ENCODE results near the gene SLC40A1. TPM values are rescaled to one million over a fixed set of nuclear protein-coding genes. Genes with fewer than 3 reads are reported as not detected.
A peak's percentile ranks its signal among the peaks of the same experiment; 100 is the strongest.

Gene SLC40A1
- total and polyA plus RNA-seq, 2 of the 13 experiments (the other 11 are each of a cell fraction or from before 2014, with no cell fraction given): 10.6 to 24.9 TPM

GRCh38 chr2:189580658-189581353 is at the start of gene SLC40A1 (continued):
- TF ChIP-seq, protein P1, sequence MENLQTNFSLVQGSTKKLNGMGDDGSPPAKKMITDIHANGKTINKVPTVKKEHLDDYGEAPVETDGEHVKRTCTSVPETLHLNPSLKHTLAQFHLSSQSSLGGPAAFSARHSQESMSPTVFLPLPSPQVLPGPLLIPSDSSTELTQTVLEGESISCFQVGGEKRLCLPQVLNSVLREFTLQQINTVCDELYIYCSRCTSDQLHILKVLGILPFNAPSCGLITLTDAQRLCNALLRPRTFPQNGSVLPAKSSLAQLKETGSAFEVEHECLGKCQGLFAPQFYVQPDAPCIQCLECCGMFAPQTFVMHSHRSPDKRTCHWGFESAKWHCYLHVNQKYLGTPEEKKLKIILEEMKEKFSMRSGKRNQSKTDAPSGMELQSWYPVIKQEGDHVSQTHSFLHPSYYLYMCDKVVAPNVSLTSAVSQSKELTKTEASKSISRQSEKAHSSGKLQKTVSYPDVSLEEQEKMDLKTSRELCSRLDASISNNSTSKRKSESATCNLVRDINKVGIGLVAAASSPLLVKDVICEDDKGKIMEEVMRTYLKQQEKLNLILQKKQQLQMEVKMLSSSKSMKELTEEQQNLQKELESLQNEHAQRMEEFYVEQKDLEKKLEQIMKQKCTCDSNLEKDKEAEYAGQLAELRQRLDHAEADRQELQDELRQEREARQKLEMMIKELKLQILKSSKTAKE (CRISPR knock-in tag; IDR thresholded peaks at IDR 0.05; ENCODE audit: borderline replicate concordance): 0 out of 2 replicates have a peak, but pooled peaks have one; percentile 34
- TF ChIP-seq RAD21 (CRISPR knock-in tag; IDR thresholded peaks at IDR 0.05): peak; percentile 72
- TF ChIP-seq POGZ (CRISPR knock-in tag; IDR thresholded peaks at IDR 0.05): peak; percentile 86
- TF ChIP-seq ZNF432 (CRISPR knock-in tag; IDR thresholded peaks at IDR 0.05; ENCODE audit: borderline replicate concordance): no peak
- TF ChIP-seq, protein P2, sequence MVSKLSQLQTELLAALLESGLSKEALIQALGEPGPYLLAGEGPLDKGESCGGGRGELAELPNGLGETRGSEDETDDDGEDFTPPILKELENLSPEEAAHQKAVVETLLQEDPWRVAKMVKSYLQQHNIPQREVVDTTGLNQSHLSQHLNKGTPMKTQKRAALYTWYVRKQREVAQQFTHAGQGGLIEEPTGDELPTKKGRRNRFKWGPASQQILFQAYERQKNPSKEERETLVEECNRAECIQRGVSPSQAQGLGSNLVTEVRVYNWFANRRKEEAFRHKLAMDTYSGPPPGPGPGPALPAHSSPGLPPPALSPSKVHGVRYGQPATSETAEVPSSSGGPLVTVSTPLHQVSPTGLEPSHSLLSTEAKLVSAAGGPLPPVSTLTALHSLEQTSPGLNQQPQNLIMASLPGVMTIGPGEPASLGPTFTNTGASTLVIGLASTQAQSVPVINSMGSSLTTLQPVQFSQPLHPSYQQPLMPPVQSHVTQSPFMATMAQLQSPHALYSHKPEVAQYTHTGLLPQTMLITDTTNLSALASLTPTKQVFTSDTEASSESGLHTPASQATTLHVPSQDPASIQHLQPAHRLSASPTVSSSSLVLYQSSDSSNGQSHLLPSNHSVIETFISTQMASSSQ (IDR thresholded peaks at IDR 0.05; ENCODE audit: low read depth): no peak
- TF ChIP-seq, protein P2 (CRISPR knock-in tag; IDR thresholded peaks at IDR 0.05; ENCODE audit: borderline replicate concordance): peak; percentile 59; the same call in 1 of the 2 replicates
- TF ChIP-seq ZNF567 (CRISPR knock-in tag; IDR thresholded peaks at IDR 0.05; ENCODE audit: borderline replicate concordance): peak; percentile 97
- TF ChIP-seq ZNF572 (CRISPR knock-in tag; IDR thresholded peaks at IDR 0.05): no peak
- TF ChIP-seq MLX (CRISPR knock-in tag; IDR thresholded peaks at IDR 0.05): no peak
- peak; percentile 84; the same call in 1 of the 2 replicates for TF ChIP-seq ZNF839 (CRISPR knock-in tag; IDR thresholded peaks at IDR 0.05; ENCODE audit: borderline replicate concordance)
- TF ChIP-seq JARID2 (CRISPR knock-in tag; IDR thresholded peaks at IDR 0.05; ENCODE audit: insufficient replicate concordance): no peak
- TF ChIP-seq, protein P3, sequence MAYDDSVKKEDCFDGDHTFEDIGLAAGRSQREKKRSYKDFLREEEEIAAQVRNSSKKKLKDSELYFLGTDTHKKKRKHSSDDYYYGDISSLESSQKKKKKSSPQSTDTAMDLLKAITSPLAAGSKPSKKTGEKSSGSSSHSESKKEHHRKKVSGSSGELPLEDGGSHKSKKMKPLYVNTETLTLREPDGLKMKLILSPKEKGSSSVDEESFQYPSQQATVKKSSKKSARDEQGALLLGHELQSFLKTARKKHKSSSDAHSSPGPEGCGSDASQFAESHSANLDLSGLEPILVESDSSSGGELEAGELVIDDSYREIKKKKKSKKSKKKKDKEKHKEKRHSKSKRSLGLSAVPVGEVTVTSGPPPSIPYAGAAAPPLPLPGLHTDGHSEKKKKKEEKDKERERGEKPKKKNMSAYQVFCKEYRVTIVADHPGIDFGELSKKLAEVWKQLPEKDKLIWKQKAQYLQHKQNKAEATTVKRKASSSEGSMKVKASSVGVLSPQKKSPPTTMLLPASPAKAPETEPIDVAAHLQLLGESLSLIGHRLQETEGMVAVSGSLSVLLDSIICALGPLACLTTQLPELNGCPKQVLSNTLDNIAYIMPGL (CRISPR knock-in tag; IDR thresholded peaks at IDR 0.05; ENCODE audit: borderline replicate concordance in 1 of 2, low read depth in 1 of 2): peak; percentile 59 to 88; a peak in 3 of 4 replicates
- peak; percentile 77; the same call in 1 of the 2 replicates for TF ChIP-seq TSC22D2 (CRISPR knock-in tag; IDR thresholded peaks at IDR 0.05; ENCODE audit: borderline replicate concordance)
- TF ChIP-seq ZNF784 (CRISPR knock-in tag; IDR thresholded peaks at IDR 0.05; ENCODE audit: borderline replicate concordance): 0 out of 2 replicates have a peak, but pooled peaks have one; percentile 30
- peak; percentile 15; the same call in 1 of the 2 replicates for TF ChIP-seq NFYC (CRISPR knock-in tag; IDR thresholded peaks at IDR 0.05)
- peak; percentile 90 for TF ChIP-seq ZSCAN31 (CRISPR knock-in tag; IDR thresholded peaks at IDR 0.05; ENCODE audit: low read depth)
- TF ChIP-seq ZNF713 (CRISPR knock-in tag; IDR thresholded peaks at IDR 0.05): 0 out of 2 replicates have a peak, but pooled peaks have one; percentile 48
